ENCODE results near the gene SMIM41. TPM values are rescaled to one million over a fixed set of nuclear protein-coding genes. Genes with fewer than 3 reads are reported as not detected.

The SMIM41 gene
- total RNA-seq, 4 donors from 2014 or later, result 0.64 to 1.5 (median 0.80) TPM; not detected in 1

DNA sequence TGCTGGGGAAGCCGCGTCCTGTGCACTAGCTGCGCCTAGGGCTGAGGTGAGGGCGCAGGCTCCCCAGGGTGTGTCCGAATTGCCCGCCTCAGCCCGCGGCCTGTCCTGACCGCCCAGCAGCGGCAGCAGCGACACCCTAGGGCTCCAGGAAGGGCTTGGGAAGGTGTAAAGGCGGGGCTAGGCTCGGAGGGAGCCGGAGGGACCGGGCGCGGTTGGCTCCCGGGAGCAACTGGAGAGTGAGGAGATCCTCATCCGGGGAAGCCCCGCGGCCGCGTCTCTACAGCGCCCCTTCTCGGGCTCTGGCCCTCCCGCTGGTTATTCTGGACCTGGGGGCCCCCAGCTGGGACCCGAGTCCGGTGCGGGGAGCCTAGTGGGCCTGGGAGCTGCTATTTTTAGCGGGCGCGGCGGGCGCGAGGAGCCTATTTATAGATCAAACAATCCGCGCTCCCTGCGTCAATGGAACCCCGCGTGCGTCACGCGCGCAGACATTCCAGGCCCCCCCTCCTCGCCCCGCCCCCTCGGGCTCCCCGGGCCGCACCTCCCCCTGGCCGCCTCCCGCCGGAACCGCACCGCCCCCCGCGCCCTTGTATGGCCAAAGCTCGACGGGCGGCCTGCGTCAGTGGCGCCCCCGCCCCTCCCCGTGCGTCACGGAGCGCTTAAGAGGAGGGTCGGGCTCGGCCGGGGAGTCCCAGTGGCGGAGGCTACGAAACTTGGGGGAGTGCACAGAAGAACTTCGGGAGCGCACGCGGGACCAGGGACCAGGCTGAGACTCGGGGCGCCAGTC, 28.6 kb upstream of the SMIM41 start, which contains the start of gene NR4A1:
NR4A1 (plus strand) TSS at position 685 of the 784 bp plus-strand sequence. CDS start 2,887 bp downstream, outside the sequence.
- Histone ChIP-seq H3K9me3 (no peaks in the 10 kb centered on the region), H3K36me3 (no peaks in the 10 kb centered on the region), H3K4me3 (peak within 1 kb of the TSS; percentile 44 to 70 (median 64)), H3K27ac (peak within 1 kb of the TSS; percentile 91 to 98 (median 94)), H3K27me3 (no peaks in the 10 kb centered on the region), H3K4me1 (peaks cover 33 to 41% (median 34%) of the 10 kb centered on the region in 4 donors)
- intact Hi-C loops (cut with DNase I; ENCODE audit: low total_unique reads), result no loop called here
- 1% methylated on average over 36 of the region's 77 CpGs; no CpG with 5 or more reads in 1 of the 2 donors for WGBS, 2 donors (ENCODE audit: low coverage in 1 of 2)
- DNase-seq, result peak; percentile 99
- in situ Hi-C loops (cut with MboI; ENCODE audit: low pct_ligation_motif_present in 1 of 4, low pct_unique_long_range_greater_than_20kb in 1 of 4, low sequenced_read_pairs in 3 of 4), result no loop called here
- TF ChIP-seq POLR2AphosphoS5 (IDR thresholded peaks at IDR 0.05), result peak; percentile 99 to 100 (median 99)
- TF ChIP-seq EP300 (IDR thresholded peaks at IDR 0.05; ENCODE audit: low read depth), result peak; percentile 98
- TF ChIP-seq, protein P1, sequence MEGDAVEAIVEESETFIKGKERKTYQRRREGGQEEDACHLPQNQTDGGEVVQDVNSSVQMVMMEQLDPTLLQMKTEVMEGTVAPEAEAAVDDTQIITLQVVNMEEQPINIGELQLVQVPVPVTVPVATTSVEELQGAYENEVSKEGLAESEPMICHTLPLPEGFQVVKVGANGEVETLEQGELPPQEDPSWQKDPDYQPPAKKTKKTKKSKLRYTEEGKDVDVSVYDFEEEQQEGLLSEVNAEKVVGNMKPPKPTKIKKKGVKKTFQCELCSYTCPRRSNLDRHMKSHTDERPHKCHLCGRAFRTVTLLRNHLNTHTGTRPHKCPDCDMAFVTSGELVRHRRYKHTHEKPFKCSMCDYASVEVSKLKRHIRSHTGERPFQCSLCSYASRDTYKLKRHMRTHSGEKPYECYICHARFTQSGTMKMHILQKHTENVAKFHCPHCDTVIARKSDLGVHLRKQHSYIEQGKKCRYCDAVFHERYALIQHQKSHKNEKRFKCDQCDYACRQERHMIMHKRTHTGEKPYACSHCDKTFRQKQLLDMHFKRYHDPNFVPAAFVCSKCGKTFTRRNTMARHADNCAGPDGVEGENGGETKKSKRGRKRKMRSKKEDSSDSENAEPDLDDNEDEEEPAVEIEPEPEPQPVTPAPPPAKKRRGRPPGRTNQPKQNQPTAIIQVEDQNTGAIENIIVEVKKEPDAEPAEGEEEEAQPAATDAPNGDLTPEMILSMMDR (IDR thresholded peaks at IDR 0.05), result no peak
- peak; percentile 92 for TF ChIP-seq POLR2A (IDR thresholded peaks at IDR 0.05)

DNA sequence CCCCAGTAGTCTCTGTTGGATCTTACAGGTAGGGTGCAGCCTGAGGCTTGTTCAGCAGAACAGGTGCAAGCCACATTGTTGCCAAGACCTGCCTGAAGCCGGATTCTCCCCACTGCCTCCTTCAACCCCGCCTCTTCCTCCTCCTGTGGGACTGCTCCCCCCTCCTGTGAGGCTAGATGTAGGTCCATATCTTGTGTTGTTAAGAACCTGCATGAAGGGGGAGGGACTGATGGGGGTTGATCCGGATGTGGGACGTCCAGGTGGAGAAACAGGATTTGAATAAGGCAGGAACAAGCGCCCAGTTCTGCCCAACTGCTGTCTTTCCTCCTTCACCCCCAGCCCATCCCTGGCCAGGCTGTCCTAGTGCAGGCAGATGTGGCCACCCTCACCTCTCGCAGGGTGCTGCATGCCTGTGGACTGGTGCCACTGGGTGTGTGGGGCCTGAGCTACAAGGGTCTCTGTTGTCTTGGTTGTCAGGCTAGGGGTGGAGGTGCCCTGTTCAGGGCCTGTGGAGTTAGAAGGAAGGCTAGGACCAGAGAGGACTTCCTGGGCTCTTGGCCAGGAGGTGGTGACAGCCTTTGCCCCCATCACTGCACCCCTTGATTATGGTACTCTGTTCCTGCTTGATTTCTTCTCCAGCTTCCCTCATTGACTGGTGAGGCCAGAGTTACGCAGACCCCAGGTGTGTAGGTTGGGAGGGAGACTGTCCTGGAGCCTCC, 26.9 kb upstream of the SMIM41 start:
- peak; percentile 71 for DNase-seq
- peak; percentile 51 for TF ChIP-seq POLR2A (IDR thresholded peaks at IDR 0.05)
- TF ChIP-seq, protein P1 (IDR thresholded peaks at IDR 0.05), result no peak
- TF ChIP-seq POLR2AphosphoS5 (IDR thresholded peaks at IDR 0.05), result peak in 2 of 3 donors; percentile 60 to 82
- Histone ChIP-seq H3K27me3 (no peaks in the 10 kb centered on the region), H3K4me3 (peak overlapping the region; percentile 8 to 67 (median 52)), H3K9me3 (no peaks in the 10 kb centered on the region), H3K4me1 (peaks cover 23 to 34% (median 30%) of the 10 kb centered on the region in 4 donors), H3K36me3 (peaks cover 0 to 4% (median 0%) of the 10 kb centered on the region in 4 donors), H3K27ac (peak overlapping the region; percentile 91 to 98 (median 94))
- intact Hi-C loops (cut with DNase I; ENCODE audit: low total_unique reads), result no loop called here
- 42% methylated on average over 4 of the region's 7 CpGs; no CpG with 5 or more reads in 1 of the 2 donors for WGBS, 2 donors (ENCODE audit: low coverage in 1 of 2)
- in situ Hi-C loops (cut with MboI; ENCODE audit: low pct_ligation_motif_present in 1 of 4, low pct_unique_long_range_greater_than_20kb in 1 of 4, low sequenced_read_pairs in 3 of 4), result no loop called here

DNA sequence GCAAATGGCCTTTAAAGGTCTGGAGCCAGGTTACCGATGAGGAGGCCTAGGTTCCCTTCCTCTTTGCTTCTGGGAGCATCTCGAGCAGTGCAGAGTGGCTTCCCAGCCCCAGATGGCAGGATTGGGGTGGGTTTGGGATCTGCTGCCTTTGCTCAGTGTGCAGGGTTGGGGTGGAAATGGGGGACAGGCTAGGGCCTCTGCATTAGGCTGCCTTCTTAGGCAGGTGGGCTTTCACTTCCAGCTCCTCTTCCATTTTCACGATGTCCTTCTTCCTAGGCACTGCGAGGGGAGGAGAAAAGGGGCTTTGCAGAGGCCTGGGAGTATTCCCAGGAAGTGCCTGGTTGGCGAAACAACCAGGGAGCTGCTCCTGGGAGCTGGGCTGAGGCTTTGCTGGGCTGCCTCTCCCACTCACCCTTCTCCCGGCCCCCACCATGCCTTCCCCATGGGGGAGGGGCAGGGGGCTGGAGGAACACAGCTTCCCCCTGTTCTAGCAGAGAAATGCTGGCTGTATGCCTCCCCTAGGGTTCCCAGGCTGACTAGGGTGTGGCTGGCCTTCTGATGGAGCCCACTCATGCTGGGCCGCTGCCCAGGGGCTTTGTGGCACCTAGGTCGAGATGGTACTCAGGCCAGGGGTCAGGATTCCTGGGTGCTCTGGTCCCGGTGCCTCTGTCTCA, 25.8 kb upstream of the SMIM41 start:
- H3K36me3 ChIP-seq, result peaks cover 0 to 4% (median 0%) of the 10 kb centered on the region in 4 donors
- in situ Hi-C loops (cut with MboI; ENCODE audit: low pct_ligation_motif_present in 1 of 4, low pct_unique_long_range_greater_than_20kb in 1 of 4, low sequenced_read_pairs in 3 of 4), result no loop called here
- DNase-seq, result peak; percentile 57
- peak overlapping the region; percentile 91 to 98 (median 94) for H3K27ac ChIP-seq
- TF ChIP-seq, protein P1 (IDR thresholded peaks at IDR 0.05), result no peak
- TF ChIP-seq POLR2AphosphoS5 (IDR thresholded peaks at IDR 0.05), result peak in 2 of 3 donors; percentile 8 to 70
- intact Hi-C loops (cut with DNase I; ENCODE audit: low total_unique reads), result no loop called here
- H3K4me1 ChIP-seq, result peaks cover 23 to 34% (median 30%) of the 10 kb centered on the region in 4 donors
- H3K9me3 ChIP-seq, result no peaks in the 10 kb centered on the region
- 73% methylated on average over 9 of the region's 9 CpGs; no CpG with 5 or more reads in 1 of the 2 donors for WGBS, 2 donors (ENCODE audit: low coverage in 1 of 2)
- H3K27me3 ChIP-seq, result no peaks in the 10 kb centered on the region
- H3K4me3 ChIP-seq, result peak overlapping the region in 3 of 4 donors; percentile 44 to 67 (median 60)
